ENCODE data around the gene TBCD. TPM values are rescaled to one million over a fixed set of nuclear protein-coding genes. Genes with fewer than 3 reads are reported as not detected.

TBCD gene
- total RNA-seq, 1 experiment from 2014 or later: 90.7 TPM

GRCh38 chr17:82799591-82799990, 47.7 kb downstream of the TBCD start:
- no peak overlapping the region for H3K27ac Mint-ChIP-seq (ENCODE audit: unreplicated experiment)

GRCh38 chr17:82800885-82801284, 49.0 kb downstream of the TBCD start:
- no peak for TF ChIP-seq CTCF (IDR thresholded peaks at IDR 0.05; ENCODE audit: unreplicated experiment)
- Mint-ChIP-seq H3K27me3 (ENCODE audit: unreplicated experiment) (no peaks in the 10 kb centered on the region), H3K27ac (ENCODE audit: unreplicated experiment) (peak overlapping the region; percentile 16), H3K4me1 (ENCODE audit: low read depth, unreplicated experiment) (no peaks in the 10 kb centered on the region), H3K4me3 (ENCODE audit: low read depth, unreplicated experiment) (no peak overlapping the region), H3K9me3 (ENCODE audit: low read depth, unreplicated experiment) (peaks cover 7% of the 10 kb centered on the region), H3K36me3 (ENCODE audit: insufficient read depth, unreplicated experiment) (peaks cover 18% of the 10 kb centered on the region)
- CTCF ChIA-PET: interaction anchor here (0.8 kb wide), 1 partner anchor 97 kb away, joined by 3 read pairs; no protein-coding TSS in a partner anchor
- BruUV-seq (replicated peaks): no TSS peak
- DNase-seq: no peak
- intact Hi-C loops (cut with micrococcal nuclease; ENCODE audit: unreplicated experiment): no loop called here

More at GRCh38 chr17:82799591-82799990, 47.7 kb downstream of the TBCD start:
- Mint-ChIP-seq H3K27me3 (ENCODE audit: unreplicated experiment) (no peaks in the 10 kb centered on the region), H3K4me1 (ENCODE audit: low read depth, unreplicated experiment) (no peaks in the 10 kb centered on the region), H3K4me3 (ENCODE audit: low read depth, unreplicated experiment) (no peak overlapping the region), H3K9me3 (ENCODE audit: low read depth, unreplicated experiment) (peaks cover 7% of the 10 kb centered on the region), H3K36me3 (ENCODE audit: insufficient read depth, unreplicated experiment) (peaks cover 18% of the 10 kb centered on the region)
- no TSS peak for BruUV-seq (replicated peaks)
- CTCF ChIA-PET: no interaction called here
- DNase-seq: no peak
- intact Hi-C loops (cut with micrococcal nuclease; ENCODE audit: unreplicated experiment): no loop called here
- no peak for TF ChIP-seq CTCF (IDR thresholded peaks at IDR 0.05; ENCODE audit: unreplicated experiment)

- CTCF ChIA-PET: interaction anchor here (0.8 kb wide), 1 partner anchor 97 kb away, joined by 3 read pairs; no protein-coding TSS in a partner anchor
- Mint-ChIP-seq H3K27ac (ENCODE audit: unreplicated experiment) (peak overlapping the region; percentile 16), H3K4me3 (ENCODE audit: low read depth, unreplicated experiment) (no peak overlapping the region), H3K4me1 (ENCODE audit: low read depth, unreplicated experiment) (no peaks in the 10 kb centered on the region), H3K27me3 (ENCODE audit: unreplicated experiment) (no peaks in the 10 kb centered on the region), H3K9me3 (ENCODE audit: low read depth, unreplicated experiment) (peaks cover 7% of the 10 kb centered on the region), H3K36me3 (ENCODE audit: insufficient read depth, unreplicated experiment) (peaks cover 20% of the 10 kb centered on the region)
- no peak for DNase-seq
- no TSS peak for BruUV-seq (replicated peaks)
- TF ChIP-seq CTCF (IDR thresholded peaks at IDR 0.05; ENCODE audit: unreplicated experiment): no peak
- intact Hi-C loops (cut with micrococcal nuclease; ENCODE audit: unreplicated experiment): no loop called here
Observed at GRCh38 chr17:82801377-82801970, 49.6 kb downstream of the TBCD start.

- Mint-ChIP-seq H3K4me1 (ENCODE audit: low read depth, unreplicated experiment) (no peaks in the 10 kb centered on the region), H3K27me3 (ENCODE audit: unreplicated experiment) (no peaks in the 10 kb centered on the region), H3K27ac (ENCODE audit: unreplicated experiment) (no peak overlapping the region), H3K9me3 (ENCODE audit: low read depth, unreplicated experiment) (peaks cover 7% of the 10 kb centered on the region), H3K36me3 (ENCODE audit: insufficient read depth, unreplicated experiment) (peaks cover 25% of the 10 kb centered on the region), H3K4me3 (ENCODE audit: low read depth, unreplicated experiment) (no peak overlapping the region)
- intact Hi-C loops (cut with micrococcal nuclease; ENCODE audit: unreplicated experiment): no loop called here
- DNase-seq: no peak
- TF ChIP-seq CTCF (IDR thresholded peaks at IDR 0.05; ENCODE audit: unreplicated experiment): no peak
- CTCF ChIA-PET: no interaction called here
- no TSS peak for BruUV-seq (replicated peaks)
Observed at GRCh38 chr17:82802075-82802780, 50.4 kb downstream of the TBCD start.
